Activated CD4-positive, alpha-beta T cell treated with anti-CD3 and anti-CD28 coated beads for 36 hours (primary cell): ENCODE data around the gene TSPAN3. TPM values are rescaled to one million over a fixed set of nuclear protein-coding genes. Genes with fewer than 3 reads are reported as not detected.

Experiments
- ATAC-seq: fragments of 200-7000 bp; cut with Tn5 transposase; one replicate; pipeline ENCODE4 v1.10.0; 2021; ENCODE audit warnings: mild to moderate bottlenecking, moderate library complexity
- CTCF ChIA-PET: fragments of 350-600 bp; sonication (Branson Sonifier 250); formaldehyde crosslinking; loops from one replicate; lab custom pipeline; 2021; ENCODE audit warnings: antibody characterized with exemption; lab: Charles Lee
- POLR2A ChIA-PET: fragments of 350-600 bp; sonication (Branson Sonifier 250); formaldehyde crosslinking; loops from one replicate; lab custom pipeline; 2021; ENCODE audit warnings: antibody characterized with exemption, inconsistent platforms; lab: Charles Lee
- DNase-seq: peaks from one replicate; pipeline ENCODE4 v3.0.0-alpha.2; 2020
- H3K27ac Mint-ChIP-seq: one replicate; pipeline ENCODE4 v1.8.0; 2021; ENCODE audit warnings: mixed read lengths
- H3K27me3 Mint-ChIP-seq: one replicate; pipeline ENCODE4 v1.8.0; 2021; ENCODE audit warnings: mixed read lengths
- H3K36me3 Mint-ChIP-seq: one replicate; pipeline ENCODE4 v1.8.0; 2021; ENCODE audit warnings: low read depth, mixed read lengths
- H3K4me1 Mint-ChIP-seq: one replicate; pipeline ENCODE4 v1.8.0; 2021; ENCODE audit warnings: mixed read lengths
- H3K4me3 Mint-ChIP-seq: one replicate; pipeline ENCODE4 v1.8.0; 2021; ENCODE audit warnings: mild to moderate bottlenecking, moderate library complexity, mixed read lengths
- H3K9me3 Mint-ChIP-seq: one replicate; pipeline ENCODE4 v1.8.0; 2021; ENCODE audit warnings: low read depth, mixed read lengths
- intact Hi-C, 2 experiments: fragments of 100-400 bp; cut with DNase I in 1 of 2; cut with micrococcal nuclease in 1 of 2; formaldehyde crosslinking; loops; one replicate each; pipeline versions ENCODE4 v1.14.2 to v1.15.1; 2022 to 2024; cut with DNase I, micrococcal nuclease
- total RNA-seq, 2 experiments: library from RNA; stranded (reverse); gene quantifications; one replicate each; pipeline ENCODE4 v1.2.3, GENCODE V29; 2021

TSPAN3 gene
- total RNA-seq, 2 experiments from 2014 or later: 26.2 to 28.4 TPM

- POLR2A ChIA-PET: interaction anchor here (0.5 kb wide), 1 partner anchor 968 kb away, joined by 5 read pairs; no protein-coding TSS in a partner anchor
- intact Hi-C loops: no loop called here
Observed at GRCh38 chr15:77033729-77034671, 36.9 kb downstream of the TSPAN3 start.

GRCh38 chr15:77033417-77033728, 37.5 kb downstream of the TSPAN3 start:
- H3K4me3 Mint-ChIP-seq: no peak overlapping the region
- intact Hi-C loops: no loop called here
- DNase-seq (peak; percentile 4), ATAC-seq (no peak)
- no peaks in the 10 kb centered on the region for H3K27me3 Mint-ChIP-seq
- CTCF ChIA-PET: interaction anchor here (1.5 to 6.7 kb wide), 3 partner anchors 18 to 60 kb away, joined by 3 to 44 read pairs (median 22); no protein-coding TSS in a partner anchor
- H3K4me1 Mint-ChIP-seq: no peaks in the 10 kb centered on the region
- no peak overlapping the region for H3K27ac Mint-ChIP-seq
- H3K36me3 Mint-ChIP-seq: peaks cover 46% of the 10 kb centered on the region
- POLR2A ChIA-PET: interaction anchor here (0.5 kb wide), 1 partner anchor 967 kb away, joined by 5 read pairs; no protein-coding TSS in a partner anchor
- no peaks in the 10 kb centered on the region for H3K9me3 Mint-ChIP-seq

More at GRCh38 chr15:77033729-77034671, 36.9 kb downstream of the TSPAN3 start:
- CTCF ChIA-PET: interaction anchor here (0.8 to 6.7 kb wide), 10 partner anchors 11 to 73 kb away, joined by 3 to 44 read pairs (median 4); no protein-coding TSS in a partner anchor
- H3K36me3 Mint-ChIP-seq: peaks cover 49% of the 10 kb centered on the region
- no peaks in the 10 kb centered on the region for H3K9me3 Mint-ChIP-seq
- no peaks in the 10 kb centered on the region for H3K27me3 Mint-ChIP-seq
- DNase-seq (peak; percentile 6), ATAC-seq (no peak)
- H3K4me1 Mint-ChIP-seq: no peaks in the 10 kb centered on the region
- H3K27ac Mint-ChIP-seq: no peak overlapping the region
- H3K4me3 Mint-ChIP-seq: no peak overlapping the region

GRCh38 chr15:77032647-77033416, 38.1 kb downstream of the TSPAN3 start:
- peaks cover 43% of the 10 kb centered on the region for H3K36me3 Mint-ChIP-seq
- ChIA-PET POLR2A (no interaction called here), CTCF (interaction anchor here (1.5 to 6.7 kb wide), 3 partner anchors 20 to 59 kb away, joined by 3 to 44 read pairs (median 7); no protein-coding TSS in a partner anchor)
- no peaks in the 10 kb centered on the region for H3K4me1 Mint-ChIP-seq
- H3K27ac Mint-ChIP-seq: no peak overlapping the region
- H3K27me3 Mint-ChIP-seq: no peaks in the 10 kb centered on the region
- H3K4me3 Mint-ChIP-seq: no peak overlapping the region
- intact Hi-C loops: no loop called here
- no peaks in the 10 kb centered on the region for H3K9me3 Mint-ChIP-seq
- ATAC-seq (no peak), DNase-seq (peak; percentile 4)

- H3K4me3 Mint-ChIP-seq: no peak overlapping the region
- peak overlapping the region; percentile 51 for H3K27ac Mint-ChIP-seq
- H3K36me3 Mint-ChIP-seq: peaks cover 38% of the 10 kb centered on the region
- ATAC-seq (no peak), DNase-seq (no peak)
- intact Hi-C loops: no loop called here
- no peaks in the 10 kb centered on the region for H3K9me3 Mint-ChIP-seq
- CTCF ChIA-PET: interaction anchor here (0.7 to 6.7 kb wide), 7 partner anchors 14 to 67 kb away, joined by 3 to 44 read pairs (median 3); no protein-coding TSS in a partner anchor
- H3K27me3 Mint-ChIP-seq: no peaks in the 10 kb centered on the region
- no peaks in the 10 kb centered on the region for H3K4me1 Mint-ChIP-seq
- POLR2A ChIA-PET: no interaction called here
Observed at GRCh38 chr15:77032052-77032646, 38.8 kb downstream of the TSPAN3 start.

GRCh38 chr15:77031376-77032050, 39.4 kb downstream of the TSPAN3 start:
- peak; percentile 60 for DNase-seq
- H3K27me3 Mint-ChIP-seq: no peaks in the 10 kb centered on the region

GRCh38 chr15:77030928-77031375, 40.0 kb downstream of the TSPAN3 start:
- no peak overlapping the region for H3K27ac Mint-ChIP-seq
- H3K36me3 Mint-ChIP-seq: peaks cover 30% of the 10 kb centered on the region
- ChIA-PET POLR2A (no interaction called here), CTCF (interaction anchor here (0.9 to 6.7 kb wide), 5 partner anchors 15 to 66 kb away, joined by 3 to 44 read pairs (median 4); no protein-coding TSS in a partner anchor)
- no peak overlapping the region for H3K4me3 Mint-ChIP-seq
- H3K9me3 Mint-ChIP-seq: no peaks in the 10 kb centered on the region
- H3K27me3 Mint-ChIP-seq: no peaks in the 10 kb centered on the region
- intact Hi-C loops: loop anchor here in 1 of 2 experiments (1.0 kb wide), 1 partner anchor 58 kb away; no protein-coding TSS in a partner anchor
- DNase-seq (no peak), ATAC-seq (no peak)
- H3K4me1 Mint-ChIP-seq: no peaks in the 10 kb centered on the region

More at GRCh38 chr15:77031376-77032050, 39.4 kb downstream of the TSPAN3 start:
- CTCF ChIA-PET: interaction anchor here (0.7 to 6.7 kb wide), 6 partner anchors 14 to 67 kb away, joined by 3 to 44 read pairs (median 4); no protein-coding TSS in a partner anchor
- intact Hi-C loops: loop anchor here in 1 of 2 experiments (1.0 kb wide), 1 partner anchor 58 kb away; no protein-coding TSS in a partner anchor
- H3K4me3 Mint-ChIP-seq: no peak overlapping the region
- peak overlapping the region; percentile 51 for H3K27ac Mint-ChIP-seq
- H3K9me3 Mint-ChIP-seq: no peaks in the 10 kb centered on the region
- H3K36me3 Mint-ChIP-seq: peaks cover 33% of the 10 kb centered on the region
- peak; percentile 53 for ATAC-seq
- POLR2A ChIA-PET: no interaction called here
- H3K4me1 Mint-ChIP-seq: no peaks in the 10 kb centered on the region

GRCh38 chr15:77030048-77030927, 40.6 kb downstream of the TSPAN3 start:
- no peak overlapping the region for H3K27ac Mint-ChIP-seq
- CTCF ChIA-PET: interaction anchor here (0.9 to 6.7 kb wide), 2 partner anchors 50 to 57 kb away, joined by 3 to 44 read pairs; no protein-coding TSS in a partner anchor

GRCh38 chr15:77029166-77030047, 41.5 kb downstream of the TSPAN3 start:
- POLR2A ChIA-PET: no interaction called here
- ATAC-seq: no peak
- Mint-ChIP-seq H3K27me3 (no peaks in the 10 kb centered on the region), H3K4me1 (no peaks in the 10 kb centered on the region), H3K27ac (no peak overlapping the region), H3K4me3 (no peak overlapping the region), H3K36me3 (peaks cover 26% of the 10 kb centered on the region), H3K9me3 (no peaks in the 10 kb centered on the region)
- intact Hi-C loops: no loop called here
- CTCF ChIA-PET: interaction anchor here (0.5 to 0.6 kb wide), 2 partner anchors 43 to 1119 kb away, joined by 3 to 4 read pairs; no protein-coding TSS in a partner anchor
- DNase-seq: peak; percentile 5

More at GRCh38 chr15:77030048-77030927, 40.6 kb downstream of the TSPAN3 start:
- no peaks in the 10 kb centered on the region for H3K27me3 Mint-ChIP-seq
- no peaks in the 10 kb centered on the region for H3K4me1 Mint-ChIP-seq
- intact Hi-C loops: no loop called here
- peaks cover 31% of the 10 kb centered on the region for H3K36me3 Mint-ChIP-seq
- DNase-seq (peak; percentile 15), ATAC-seq (no peak)
- H3K9me3 Mint-ChIP-seq: no peaks in the 10 kb centered on the region
- H3K4me3 Mint-ChIP-seq: no peak overlapping the region
- POLR2A ChIA-PET: no interaction called here
